HEK293T (cell line): ENCODE data around the gene ZNRD2.

ENCODE experiments used
- BHLHE40 ChIP-seq: fragments of 450-650 bp; IDR thresholded peaks from 2 replicates; pipeline ENCODE4 v1.6.1; 2016; ENCODE audit warnings: mild to moderate bottlenecking, moderate library complexity, borderline replicate concordance
- FOXK2 ChIP-seq: fragments of 450-650 bp; IDR thresholded peaks from 2 replicates; pipeline ENCODE4 v1.6.1; 2016; ENCODE audit warnings: mild to moderate bottlenecking
- HDGF ChIP-seq: fragments of 450-650 bp; IDR thresholded peaks from 2 replicates; pipeline ENCODE4 v1.6.1; 2017; ENCODE audit warnings: antibody characterized with exemption, borderline replicate concordance

- no peak for TF ChIP-seq FOXK2
- TF ChIP-seq HDGF = no peak
- TF ChIP-seq BHLHE40 = no peak
Measured at GRCh38 chr11:65599216-65599954, 29.1 kb downstream of the ZNRD2 start.
